Measurements from ENCODE around the gene HHLA2. TPM values are rescaled to one million over a fixed set of nuclear protein-coding genes. Genes with fewer than 3 reads are reported as not detected.
A peak's percentile ranks its signal among the peaks of the same experiment; 100 is the strongest.

The HHLA2 gene
- total RNA-seq, 1 donor from 2014 or later, result 0.31 TPM

GRCh38 chr3:108381529-108382140, 85.3 kb downstream of the HHLA2 start:
- intact Hi-C loops (cut with DNase I), result no loop called here
- no peak for ATAC-seq

GRCh38 chr3:108383306-108383705, 87.0 kb downstream of the HHLA2 start:
- DNase-seq (ENCODE audit: low spot score) (no peak), ATAC-seq (no peak)
- intact Hi-C loops (cut with DNase I), result no loop called here

More at GRCh38 chr3:108381529-108382140, 85.3 kb downstream of the HHLA2 start:
- DNase-seq (ENCODE audit: low spot score), result no peak

- no peak for DNase-seq (ENCODE audit: low spot score)
- intact Hi-C loops (cut with DNase I), result no loop called here
- ATAC-seq, result no peak
Observed at GRCh38 chr3:108387063-108387462, 90.7 kb downstream of the HHLA2 start.

GRCh38 chr3:108388136-108389132, 92.1 kb downstream of the HHLA2 start:
- DNase-seq (ENCODE audit: low spot score) (no peak), ATAC-seq (no peak)
- intact Hi-C loops (cut with DNase I), result no loop called here

- ATAC-seq (no peak), DNase-seq (ENCODE audit: low spot score) (no peak)
- intact Hi-C loops (cut with DNase I), result no loop called here
Observed at GRCh38 chr3:108389372-108389771, 93.0 kb downstream of the HHLA2 start.

GRCh38 chr3:108391917-108392593, 95.7 kb downstream of the HHLA2 start:
- intact Hi-C loops (cut with DNase I), result no loop called here
- peak; percentile 49 for ATAC-seq
- no peak for DNase-seq (ENCODE audit: low spot score)

- DNase-seq (ENCODE audit: low spot score), result no peak
- ATAC-seq, result no peak
- intact Hi-C loops (cut with DNase I), result no loop called here
Observed at GRCh38 chr3:108393128-108393900, 97.0 kb downstream of the HHLA2 start.

- intact Hi-C loops (cut with DNase I), result no loop called here
- DNase-seq (ENCODE audit: low spot score), result no peak
- ATAC-seq, result no peak
Observed at GRCh38 chr3:108394016-108394415, 97.7 kb downstream of the HHLA2 start.

- no peak for DNase-seq (ENCODE audit: low spot score)
- intact Hi-C loops (cut with DNase I), result no loop called here
- no peak for ATAC-seq
Observed at GRCh38 chr3:108394563-108394962, 98.2 kb downstream of the HHLA2 start.

GRCh38 chr3:108396336-108396735, 100.0 kb downstream of the HHLA2 start:
- ATAC-seq (no peak), DNase-seq (ENCODE audit: low spot score) (no peak)
- intact Hi-C loops (cut with DNase I), result no loop called here

- DNase-seq (ENCODE audit: low spot score) (no peak), ATAC-seq (no peak)
- intact Hi-C loops (cut with DNase I), result no loop called here
Observed at GRCh38 chr3:108398510-108398909, 102.2 kb downstream of the HHLA2 start.

GRCh38 chr3:108401836-108402235, 105.5 kb downstream of the HHLA2 start:
- intact Hi-C loops (cut with DNase I), result loop anchor here (10.0 kb wide), 1 partner anchor 747 kb away; no protein-coding TSS in a partner anchor
- ATAC-seq (no peak), DNase-seq (ENCODE audit: low spot score) (no peak)

GRCh38 chr3:108403198-108403597, 106.8 kb downstream of the HHLA2 start:
- DNase-seq (ENCODE audit: low spot score), result no peak
- no peak for ATAC-seq
- intact Hi-C loops (cut with DNase I), result loop anchor here (10.0 kb wide), 1 partner anchor 748 kb away; no protein-coding TSS in a partner anchor

- intact Hi-C loops (cut with DNase I), result loop anchor here (10.0 kb wide), 1 partner anchor 749 kb away; no protein-coding TSS in a partner anchor
- ATAC-seq (no peak), DNase-seq (ENCODE audit: low spot score) (no peak)
Observed at GRCh38 chr3:108403686-108404345, 107.5 kb downstream of the HHLA2 start.

- ATAC-seq (no peak), DNase-seq (ENCODE audit: low spot score) (no peak)
- intact Hi-C loops (cut with DNase I), result loop anchor here (10.0 kb wide), 1 partner anchor 750 kb away; no protein-coding TSS in a partner anchor
Observed at GRCh38 chr3:108404368-108404767, 108.0 kb downstream of the HHLA2 start.

- ATAC-seq, result no peak
- intact Hi-C loops (cut with DNase I), result loop anchor here (10.0 kb wide), 1 partner anchor 751 kb away; no protein-coding TSS in a partner anchor
- DNase-seq (ENCODE audit: low spot score), result no peak
Observed at GRCh38 chr3:108406063-108406660, 109.8 kb downstream of the HHLA2 start.

- ATAC-seq (peak; percentile 77), DNase-seq (ENCODE audit: low spot score) (no peak)
- intact Hi-C loops (cut with DNase I), result loop anchor here (10.0 kb wide), 1 partner anchor 752 kb away; no protein-coding TSS in a partner anchor
Observed at GRCh38 chr3:108406661-108407206, 110.4 kb downstream of the HHLA2 start.

Data from sciatic nerve (tissue), 2 donors.